ENCODE measurements around the gene REXO5.
"Not testable (repeated sequence)": the region's sequence is repeated elsewhere in the genome, so short reads cannot be mapped to it uniquely, and the experiment has no call there.

The REXO5 gene, protein sequence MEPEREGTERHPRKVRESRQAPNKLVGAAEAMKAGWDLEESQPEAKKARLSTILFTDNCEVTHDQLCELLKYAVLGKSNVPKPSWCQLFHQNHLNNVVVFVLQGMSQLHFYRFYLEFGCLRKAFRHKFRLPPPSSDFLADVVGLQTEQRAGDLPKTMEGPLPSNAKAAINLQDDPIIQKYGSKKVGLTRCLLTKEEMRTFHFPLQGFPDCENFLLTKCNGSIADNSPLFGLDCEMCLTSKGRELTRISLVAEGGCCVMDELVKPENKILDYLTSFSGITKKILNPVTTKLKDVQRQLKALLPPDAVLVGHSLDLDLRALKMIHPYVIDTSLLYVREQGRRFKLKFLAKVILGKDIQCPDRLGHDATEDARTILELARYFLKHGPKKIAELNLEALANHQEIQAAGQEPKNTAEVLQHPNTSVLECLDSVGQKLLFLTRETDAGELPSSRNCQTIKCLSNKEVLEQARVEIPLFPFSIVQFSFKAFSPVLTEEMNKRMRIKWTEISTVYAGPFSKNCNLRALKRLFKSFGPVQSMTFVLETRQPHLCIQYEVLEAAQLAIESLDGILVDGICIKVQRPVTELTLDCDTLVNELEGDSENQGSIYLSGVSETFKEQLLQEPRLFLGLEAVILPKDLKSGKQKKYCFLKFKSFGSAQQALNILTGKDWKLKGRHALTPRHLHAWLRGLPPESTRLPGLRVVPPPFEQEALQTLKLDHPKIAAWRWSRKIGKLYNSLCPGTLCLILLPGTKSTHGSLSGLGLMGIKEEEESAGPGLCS

DNA sequence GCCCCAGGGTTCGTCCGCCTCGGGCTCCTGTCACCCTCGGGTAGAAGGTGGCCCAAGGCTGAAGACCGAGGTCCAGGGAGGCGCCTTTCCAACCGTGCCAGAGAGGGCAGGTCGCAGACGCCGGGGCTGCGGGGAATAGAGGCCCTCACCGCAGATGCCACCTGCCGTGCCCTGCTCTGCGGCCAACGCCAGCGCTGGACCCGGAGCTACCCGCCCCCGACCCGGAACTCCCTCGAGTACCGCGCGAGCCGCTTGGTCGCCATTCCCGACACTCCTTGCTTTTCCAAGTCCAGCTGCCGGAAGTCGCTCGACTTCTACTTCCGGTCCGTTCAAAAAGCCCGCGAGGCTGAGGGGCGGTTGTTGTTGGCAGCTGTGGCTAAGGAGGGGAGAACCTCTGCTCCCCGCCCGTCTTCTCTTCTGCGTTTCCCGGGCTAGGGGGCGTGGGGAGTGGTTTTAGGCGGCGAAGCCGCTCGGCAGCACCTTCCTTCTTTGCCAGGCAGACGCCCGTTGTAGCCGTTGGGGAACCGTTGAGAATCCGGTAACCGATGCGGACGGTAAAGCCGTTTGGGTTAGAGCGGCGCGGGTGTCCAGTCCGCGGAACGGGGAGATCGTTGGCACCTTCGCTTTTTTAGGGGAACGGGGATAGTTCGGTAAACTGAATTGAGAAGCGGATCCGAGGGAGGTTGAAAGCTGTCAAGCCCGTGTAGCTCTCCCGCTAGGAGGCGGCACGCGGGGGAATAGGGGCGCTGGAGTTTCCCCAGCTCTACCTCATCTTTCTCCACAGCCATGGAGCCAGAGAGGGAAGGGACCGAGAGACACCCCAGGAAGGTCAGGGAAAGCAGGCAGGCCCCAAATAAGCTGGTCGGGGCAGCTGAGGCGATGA is at the start of gene REXO5, which contains the start of gene ERI2:
Gene REXO5, plus strand, starts transcription at position 360 of the 883 bp plus-strand sequence. Its CDS starts 427 bp downstream, at position 787.
Gene ERI2, minus strand, starts transcription at position 305 of the 883 bp plus-strand sequence. Its CDS starts 42 bp downstream, at position 263.
- peak; percentile 94 for DNase-seq (ENCODE audit: low read depth)

DNA sequence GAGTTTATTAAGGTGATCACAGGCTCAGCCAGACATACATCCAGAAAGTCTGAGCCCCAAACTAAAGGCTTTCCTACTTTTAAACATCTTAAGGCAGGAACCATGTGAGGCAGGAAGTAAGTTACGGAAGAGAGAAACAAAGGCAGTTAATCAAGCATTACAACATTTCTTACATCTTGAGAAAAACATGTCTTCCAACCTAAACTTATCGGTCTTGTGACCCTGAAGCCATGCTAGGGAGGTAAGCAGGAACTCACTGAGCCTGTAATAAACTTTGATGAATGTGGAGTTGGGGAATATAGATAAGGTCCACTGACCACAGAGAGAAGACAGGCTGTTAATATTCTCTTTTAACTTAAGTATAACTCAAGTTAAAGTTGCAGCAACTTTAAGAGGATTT is 46.0 kb upstream of the REXO5 start:
- peak; percentile 64 for DNase-seq (ENCODE audit: low read depth)

DNA sequence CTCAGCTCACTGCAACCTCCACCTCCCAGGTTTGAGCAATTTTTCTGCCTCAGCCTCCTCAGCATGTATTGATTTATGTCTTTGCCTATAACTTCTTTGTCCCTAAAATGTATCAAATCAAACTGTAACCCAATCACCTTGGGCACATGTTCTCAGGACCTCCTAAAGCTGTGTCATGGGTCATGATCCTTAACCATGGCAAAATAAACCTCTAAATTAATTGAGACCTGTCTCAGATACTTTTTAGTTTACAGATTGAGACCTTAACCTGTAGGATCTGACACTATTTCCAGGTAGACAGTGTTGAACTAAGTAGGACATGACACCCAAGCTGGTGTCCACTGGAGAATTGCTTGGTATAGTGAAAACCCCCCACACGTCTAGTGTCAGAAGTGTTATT is 45.2 kb upstream of the REXO5 start:
- DNase-seq (ENCODE audit: low read depth) = no peak

DNA sequence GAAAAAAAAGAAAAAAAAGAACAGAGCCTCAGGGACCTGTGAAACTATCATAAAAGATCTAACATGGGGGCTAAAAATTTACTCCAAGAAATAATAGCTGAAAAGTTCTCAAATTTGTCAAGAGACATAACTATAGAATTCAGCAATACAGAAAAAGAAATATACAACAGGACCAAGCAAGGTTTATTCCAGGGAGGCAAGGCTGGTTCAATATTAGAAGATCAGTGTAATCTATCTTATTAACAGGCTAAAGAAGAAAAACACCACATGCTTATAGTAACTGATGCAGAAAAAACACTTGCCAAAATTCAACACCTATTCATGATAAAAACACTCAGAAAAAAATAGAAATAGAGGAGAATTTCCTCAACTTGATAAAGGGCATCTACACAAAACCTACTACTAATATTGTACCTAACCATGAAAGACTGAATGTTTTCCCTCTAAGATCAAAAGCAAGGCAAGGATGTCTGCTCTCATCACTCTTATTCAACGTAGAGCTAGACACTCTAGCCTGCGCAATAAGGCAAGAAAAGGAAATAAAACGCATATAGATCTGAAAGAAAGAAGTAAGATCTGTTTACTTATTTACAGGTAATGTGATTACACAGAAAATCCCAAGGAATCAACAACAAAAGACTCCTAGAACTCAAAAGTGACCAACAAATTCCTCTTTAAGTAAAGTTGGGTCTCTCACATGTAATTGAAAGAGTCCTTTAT is 43.8 kb upstream of the REXO5 start:
- DNase-seq (ENCODE audit: low read depth) = no peak

DNA sequence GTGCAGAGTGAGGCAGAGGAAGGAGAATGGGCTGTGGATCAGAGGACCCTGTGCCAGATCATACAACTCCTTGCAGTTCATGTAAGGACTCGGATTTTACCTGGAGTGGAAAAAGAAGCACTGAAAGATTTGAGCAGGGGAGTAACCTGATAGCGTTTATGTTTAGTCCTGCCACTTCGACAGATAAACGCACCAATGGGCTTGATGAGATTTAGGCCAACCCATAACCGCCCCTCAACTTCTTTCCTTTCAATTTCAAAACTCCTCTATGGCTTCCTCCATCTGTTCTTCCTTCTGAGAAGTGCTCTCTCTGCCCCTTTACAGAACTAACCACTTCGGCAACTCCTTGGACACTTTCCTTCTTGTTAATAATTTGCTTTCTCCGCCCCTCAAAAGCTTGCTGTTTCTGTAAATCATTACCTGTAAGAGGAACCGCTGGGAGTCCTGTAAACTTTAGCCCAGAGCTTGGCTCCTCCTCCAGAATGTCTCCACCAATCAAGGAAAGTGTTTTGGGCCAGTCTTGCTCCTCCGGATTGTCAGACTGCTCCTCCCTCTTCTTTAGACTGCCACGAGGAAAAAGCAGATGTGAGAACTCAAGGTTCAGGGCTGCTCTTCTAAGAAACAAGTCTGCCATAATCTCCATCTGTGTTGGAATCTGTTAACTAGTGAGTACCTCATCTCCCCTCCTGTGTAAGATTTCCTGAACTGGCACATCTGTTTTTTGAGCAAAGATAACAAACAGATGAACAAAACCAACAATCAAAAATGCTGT is 42.7 kb upstream of the REXO5 start, which contains the start of gene ACSM3:
Gene ACSM3, plus strand, starts transcription at position 554 of the 772 bp plus-strand sequence. CDS start 6,021 bp downstream, outside the sequence.
- DNase-seq (ENCODE audit: low read depth) = peak; percentile 76

DNA sequence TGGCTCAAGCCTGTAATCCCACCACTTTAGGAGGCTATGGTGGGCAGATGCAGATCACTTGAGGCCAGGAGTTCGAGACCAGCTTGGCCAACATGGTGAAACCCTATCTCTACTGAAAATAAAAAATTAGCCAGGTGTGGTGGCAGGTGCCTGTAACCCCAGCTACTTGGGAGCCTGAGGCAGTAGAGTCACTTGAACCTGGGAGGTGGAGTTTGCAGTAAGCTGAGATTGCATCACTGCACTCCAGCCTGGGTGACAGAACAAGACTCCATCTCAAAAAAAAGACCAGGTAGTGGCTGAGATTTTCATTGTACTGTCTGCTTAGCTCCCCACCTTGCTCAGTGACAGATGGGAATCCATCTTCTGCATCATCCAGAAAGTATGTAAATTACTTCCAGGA is 41.9 kb upstream of the REXO5 start:
- DNase-seq (ENCODE audit: low read depth) = not testable (repeated sequence)

DNA sequence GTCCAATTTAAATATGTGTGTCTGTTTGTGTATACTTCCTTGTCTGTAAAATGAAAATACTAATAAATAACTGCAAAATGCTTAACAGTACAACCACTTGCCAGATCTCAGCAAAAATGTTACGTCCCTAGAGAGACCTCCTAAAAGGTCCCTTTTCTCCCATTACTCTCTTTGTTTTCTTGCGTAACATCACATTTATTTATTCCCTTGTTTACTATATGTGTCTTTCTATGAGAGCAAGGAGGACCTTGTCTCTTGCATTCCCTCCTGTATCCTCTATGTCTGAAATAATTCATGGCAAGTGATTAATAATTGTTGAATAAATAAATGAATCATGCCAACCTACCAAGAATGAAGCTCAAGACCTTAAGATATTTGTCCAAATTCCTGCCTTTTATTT is 40.6 kb upstream of the REXO5 start:
- DNase-seq (ENCODE audit: low read depth) = no peak

DNA sequence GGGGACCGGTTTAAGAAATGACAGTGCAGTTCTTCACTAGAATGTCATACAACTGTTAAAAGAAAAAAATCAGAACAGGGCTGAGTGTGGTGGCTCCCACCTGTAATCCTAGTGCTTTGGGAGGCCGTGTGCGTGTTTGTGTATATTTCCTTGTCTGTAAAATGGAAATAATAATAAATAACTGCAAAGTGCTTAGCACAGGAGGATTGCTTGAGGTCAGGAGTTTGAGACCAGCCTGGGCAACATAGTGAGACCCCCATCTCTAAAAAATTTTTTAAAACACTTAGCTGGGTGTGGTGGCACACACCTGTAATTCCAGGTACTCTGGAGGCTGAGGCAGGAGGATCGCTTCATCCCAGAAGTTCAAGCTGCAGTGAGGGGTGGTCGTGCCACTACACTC is 40.0 kb upstream of the REXO5 start:
- DNase-seq (ENCODE audit: low read depth) = no peak

DNA sequence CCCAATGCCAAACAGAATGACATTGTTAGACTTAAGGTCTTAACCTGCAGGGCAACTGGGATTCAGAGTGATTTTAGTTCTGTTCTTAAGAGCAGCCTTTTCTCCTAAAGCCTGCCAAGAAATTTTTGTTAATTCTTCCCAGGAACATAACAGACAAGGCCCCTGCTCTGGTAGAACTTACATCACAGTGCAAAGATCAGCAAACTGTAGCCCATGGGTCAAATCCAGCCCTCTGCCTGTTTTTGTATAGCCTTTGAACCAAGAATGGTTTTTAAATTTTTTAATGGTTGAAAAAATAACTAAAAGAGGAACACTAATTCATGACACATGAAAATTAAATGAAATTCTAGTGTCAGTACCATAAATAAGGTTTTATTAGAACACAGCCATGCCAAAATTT is 38.8 kb upstream of the REXO5 start:
- DNase-seq (ENCODE audit: low read depth) = no peak

DNA sequence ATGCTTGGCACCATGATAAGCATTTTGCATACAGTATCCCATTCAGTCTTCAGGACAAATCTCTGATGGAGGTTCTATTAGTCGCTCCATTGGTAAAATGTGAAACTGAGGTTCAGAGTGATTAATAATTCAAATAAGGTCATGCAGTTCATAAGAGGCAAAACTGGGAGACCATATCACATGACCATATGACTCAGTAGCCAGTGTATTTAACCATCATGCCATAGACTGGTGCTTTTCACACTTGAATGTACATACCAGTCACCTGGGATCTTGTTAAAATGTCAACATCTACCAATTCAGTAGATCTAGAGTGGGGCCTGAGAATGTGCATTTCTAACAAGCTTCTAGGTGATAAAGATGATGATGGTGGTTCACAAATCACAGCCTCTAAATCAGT is 38.2 kb upstream of the REXO5 start:
- peak; percentile 5 for DNase-seq (ENCODE audit: low read depth)

DNA sequence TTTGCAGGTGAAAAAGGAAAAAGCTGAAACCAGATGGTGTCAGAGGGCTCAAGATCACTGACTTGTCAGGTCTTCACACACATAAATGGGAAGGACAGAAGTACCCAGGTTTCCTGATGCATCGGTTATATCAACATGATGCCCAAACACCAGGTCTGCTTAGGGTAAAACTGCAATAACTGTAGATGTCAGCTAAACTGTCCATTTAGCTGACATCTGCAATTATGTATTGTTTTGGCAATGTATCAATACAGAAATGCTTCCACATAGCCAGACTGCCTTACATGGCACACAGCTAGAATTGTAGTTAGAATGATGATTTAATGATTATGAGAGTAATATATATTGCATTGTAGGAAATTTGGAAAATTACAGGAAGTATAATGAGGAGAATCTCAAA is 37.5 kb upstream of the REXO5 start:
- no peak for DNase-seq (ENCODE audit: low read depth)

DNA sequence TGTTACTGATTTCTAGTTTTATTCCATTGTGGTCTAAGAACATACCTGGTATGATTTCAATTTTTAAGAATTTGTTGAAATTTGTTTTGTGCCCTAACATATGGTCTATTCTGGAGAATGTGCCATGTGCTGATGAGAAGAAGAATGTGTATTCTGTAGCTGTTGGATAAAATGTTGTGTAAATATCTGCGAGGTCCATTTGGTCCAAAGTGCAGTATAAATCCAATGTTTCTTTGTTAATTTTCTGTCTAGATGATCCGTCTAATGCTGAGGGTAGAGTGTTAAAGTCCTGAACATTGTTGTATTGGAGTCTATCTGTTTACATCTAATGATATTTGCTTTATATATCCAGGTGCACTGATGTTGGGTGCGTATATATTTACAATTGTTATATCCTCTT is 32.6 kb upstream of the REXO5 start:
- no peak for DNase-seq (ENCODE audit: low read depth)

DNA sequence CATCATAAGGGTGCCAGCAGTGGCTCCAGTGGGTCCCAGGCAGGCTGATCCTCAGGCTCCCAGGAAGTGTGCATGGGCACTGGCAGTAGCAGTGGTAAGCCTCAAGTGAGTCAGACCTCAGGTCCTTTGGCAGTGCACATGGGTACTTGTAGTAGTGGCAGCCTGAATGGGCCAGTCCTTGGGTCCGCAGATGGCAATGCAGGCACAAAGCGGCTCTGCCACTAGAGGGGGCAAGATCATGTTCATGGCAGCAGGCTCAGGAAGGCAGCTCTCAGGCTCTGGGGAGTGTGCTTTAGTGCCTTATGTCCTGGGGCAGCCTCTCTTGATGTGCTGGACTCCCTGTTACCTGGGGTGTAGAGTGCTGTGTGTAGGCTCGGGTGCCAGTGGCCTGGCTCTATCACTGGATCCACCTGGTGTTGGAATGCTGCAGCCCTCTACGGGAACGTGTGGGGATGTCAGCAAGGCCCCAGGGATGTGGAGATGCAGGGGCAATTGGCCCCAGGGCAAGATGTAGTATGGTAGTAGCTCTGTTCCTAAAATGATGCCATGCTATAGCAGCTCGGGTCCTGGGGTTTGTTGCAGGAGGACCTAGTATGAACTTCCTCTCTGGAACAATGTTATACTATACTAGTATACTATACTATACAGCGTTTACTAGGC is 31.5 kb upstream of the REXO5 start:
- DNase-seq (ENCODE audit: low read depth) = peak; percentile 54

DNA sequence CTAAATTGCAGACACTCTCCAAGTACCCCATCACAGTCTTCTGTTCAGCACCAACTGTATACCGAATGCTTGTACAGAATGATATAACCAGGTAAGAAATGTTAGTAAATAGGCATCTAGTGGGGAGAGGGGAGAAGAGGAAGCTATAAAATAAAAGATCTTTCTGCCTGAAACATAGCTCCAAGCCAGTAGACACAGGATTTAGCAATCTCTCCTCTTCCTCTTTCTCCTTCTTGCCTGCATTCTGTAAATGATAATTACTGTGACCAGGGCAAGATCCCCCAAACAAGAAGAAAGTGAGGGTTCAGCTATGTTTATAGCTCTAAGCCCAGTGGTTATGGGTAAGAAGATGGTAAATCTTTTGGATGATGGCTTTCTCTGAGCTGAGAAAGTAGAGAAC is 24.6 kb upstream of the REXO5 start:
- DNase-seq (ENCODE audit: low read depth) = no peak

DNA sequence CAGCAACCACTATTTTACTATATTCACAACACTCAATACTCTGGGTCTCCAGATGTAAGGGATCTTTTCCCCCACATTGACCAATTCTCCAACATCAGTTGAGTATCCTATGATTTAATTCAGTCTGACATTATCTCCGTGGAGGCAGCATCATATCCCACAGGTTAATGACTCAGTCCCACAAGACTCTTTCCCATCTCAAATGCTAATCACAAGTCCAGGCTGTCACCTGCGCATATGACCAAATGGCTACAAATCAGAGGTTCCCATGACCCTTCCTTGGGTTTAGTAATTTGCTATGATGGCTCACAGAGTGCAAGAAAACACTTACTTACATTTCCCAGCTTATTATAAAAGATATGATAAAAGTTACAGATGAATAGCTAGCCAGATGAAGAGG is 23.9 kb upstream of the REXO5 start:
- DNase-seq (ENCODE audit: low read depth) = no peak

DNA sequence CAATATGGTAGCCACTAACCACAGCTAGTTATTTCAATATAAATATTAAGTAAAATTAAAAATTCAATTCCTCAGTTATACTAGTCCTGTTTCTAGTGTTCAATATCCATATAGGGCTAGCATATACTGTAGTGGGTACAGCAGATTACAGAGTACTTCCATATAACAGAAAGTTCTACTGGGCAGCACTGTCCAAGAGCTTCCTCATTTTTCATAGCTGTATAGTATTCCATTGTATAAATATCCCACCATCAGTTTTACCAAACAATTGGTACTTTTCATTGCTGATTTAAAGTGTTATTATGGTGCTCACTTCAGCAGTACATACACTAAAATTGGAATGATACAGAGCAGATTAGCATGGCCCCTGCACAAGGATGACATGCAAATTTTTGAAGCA is 22.1 kb upstream of the REXO5 start:
- no peak for DNase-seq (ENCODE audit: low read depth)

DNA sequence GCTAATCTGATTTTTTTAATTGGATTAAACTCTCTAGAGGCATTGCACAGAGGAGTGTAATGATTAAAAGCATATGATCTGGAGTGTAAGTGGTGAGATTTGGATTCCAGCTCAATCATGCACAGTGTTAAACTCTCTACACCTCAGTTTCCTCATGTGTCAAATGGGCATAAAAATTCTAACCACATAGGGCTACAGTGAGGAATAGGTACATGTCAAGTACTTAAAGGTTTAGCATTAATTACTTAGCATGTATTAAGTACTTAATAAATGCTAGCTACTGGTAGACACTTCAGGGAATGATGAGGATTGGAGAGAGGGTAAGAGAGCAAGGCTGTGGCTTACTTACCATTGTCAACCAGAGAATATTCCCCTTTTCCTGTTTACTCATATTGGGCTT is 17.2 kb upstream of the REXO5 start:
- DNase-seq (ENCODE audit: low read depth) = no peak

DNA sequence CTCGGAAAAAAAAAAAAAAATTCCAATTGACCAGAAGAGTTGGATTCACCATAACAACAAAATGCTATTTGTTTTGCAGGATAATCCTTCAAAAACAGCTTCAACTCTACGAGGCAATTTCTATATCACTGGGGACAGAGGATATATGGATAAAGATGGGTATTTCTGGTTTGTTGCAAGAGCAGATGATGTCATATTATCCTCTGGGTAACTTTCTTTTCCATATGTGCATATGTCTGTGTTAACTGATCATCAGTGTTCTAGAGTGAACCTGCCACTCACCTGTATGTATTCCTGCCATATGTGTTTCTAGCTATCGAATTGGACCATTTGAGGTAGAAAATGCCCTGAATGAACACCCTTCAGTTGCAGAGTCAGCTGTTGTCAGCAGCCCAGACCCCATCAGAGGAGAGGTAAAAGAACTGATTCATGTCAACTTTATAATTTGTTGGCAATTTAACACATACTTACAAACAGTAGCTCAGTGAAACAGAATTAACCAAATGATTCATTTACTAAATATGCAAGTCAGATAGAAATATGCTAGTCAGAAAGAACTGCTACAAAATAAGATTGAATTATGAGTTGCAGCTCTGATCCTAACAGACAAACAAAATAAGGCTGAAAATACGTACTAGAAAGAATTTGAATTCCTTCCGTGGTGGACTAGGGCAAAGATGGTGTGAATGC is 14.3 kb upstream of the REXO5 start:
- DNase-seq (ENCODE audit: low read depth) = peak; percentile 21

DNA sequence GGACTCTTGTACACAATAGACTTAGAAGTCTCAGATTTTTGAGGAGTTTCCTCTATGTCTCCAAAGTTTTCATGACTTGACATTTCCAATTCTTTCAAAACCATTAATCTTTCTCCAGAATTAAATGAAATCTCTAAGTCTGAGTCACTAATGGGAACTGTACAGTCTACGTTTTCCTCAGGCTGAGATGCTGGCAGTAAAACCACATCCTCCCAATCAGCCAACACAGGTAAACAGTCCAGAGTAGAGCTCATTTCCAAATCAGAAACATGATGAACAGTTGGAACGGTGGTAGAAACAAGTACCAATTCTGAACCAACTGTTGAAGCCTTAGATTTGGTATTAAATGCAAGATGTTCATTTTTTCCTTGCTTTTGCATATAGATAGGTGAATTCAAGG is 8.0 kb upstream of the REXO5 start:
- no peak for DNase-seq (ENCODE audit: low read depth)

DNA sequence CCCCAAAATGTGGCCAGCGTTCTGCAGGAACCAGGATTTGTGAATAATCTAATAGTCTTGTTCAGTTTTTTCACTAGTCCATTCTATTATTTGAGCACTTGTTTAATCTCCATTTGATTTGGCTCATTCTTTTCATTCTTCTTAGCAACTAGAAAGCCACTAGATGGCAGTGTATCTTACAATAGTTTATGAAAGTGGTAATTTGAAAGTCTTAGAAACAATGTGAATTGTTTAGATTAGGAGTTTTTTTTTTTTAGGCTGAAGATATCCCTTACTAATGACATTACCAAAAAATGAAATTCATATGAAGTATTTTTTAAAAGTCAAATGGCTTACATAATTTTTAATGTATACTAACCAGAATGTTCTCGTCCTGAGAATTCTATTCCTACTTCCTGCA is 6.7 kb upstream of the REXO5 start:
- peak; percentile 36 for DNase-seq (ENCODE audit: low read depth)

Data from amniotic epithelial cell (primary cell).